GM12891 (cell line): ENCODE measurements around the gene SEPHS2.

ENCODE experiments used
- PAX5 ChIP-seq: IDR thresholded peaks from 2 replicates; pipeline ENCODE4 v1.6.1; 2011; ENCODE audit warnings: low read length, moderate library complexity, mild to moderate bottlenecking; ENCODE audit not compliant: insufficient read depth, severe bottlenecking
- POLR2A ChIP-seq: IDR thresholded peaks from 2 replicates; pipeline ENCODE4 v1.6.1; 2011; ENCODE audit warnings: low read depth, low read length, control low read depth
- POLR2AphosphoS5 ChIP-seq: IDR thresholded peaks from 2 replicates; pipeline ENCODE4 v1.6.1; 2011; ENCODE audit warnings: low read depth, low read length, control low read depth
- POU2F2 ChIP-seq: IDR thresholded peaks from 2 replicates; pipeline ENCODE4 v1.6.1; 2011; ENCODE audit warnings: low read depth, mild to moderate bottlenecking, control low read depth, low read length, moderate library complexity
- SPI1 ChIP-seq: IDR thresholded peaks from 2 replicates; pipeline ENCODE4 v1.6.1; 2011; ENCODE audit warnings: low read depth, low read length, control low read depth
- TAF1 ChIP-seq: IDR thresholded peaks from 2 replicates; pipeline ENCODE4 v1.6.1; 2011; ENCODE audit warnings: low read depth, low read length, control low read depth

DNA sequence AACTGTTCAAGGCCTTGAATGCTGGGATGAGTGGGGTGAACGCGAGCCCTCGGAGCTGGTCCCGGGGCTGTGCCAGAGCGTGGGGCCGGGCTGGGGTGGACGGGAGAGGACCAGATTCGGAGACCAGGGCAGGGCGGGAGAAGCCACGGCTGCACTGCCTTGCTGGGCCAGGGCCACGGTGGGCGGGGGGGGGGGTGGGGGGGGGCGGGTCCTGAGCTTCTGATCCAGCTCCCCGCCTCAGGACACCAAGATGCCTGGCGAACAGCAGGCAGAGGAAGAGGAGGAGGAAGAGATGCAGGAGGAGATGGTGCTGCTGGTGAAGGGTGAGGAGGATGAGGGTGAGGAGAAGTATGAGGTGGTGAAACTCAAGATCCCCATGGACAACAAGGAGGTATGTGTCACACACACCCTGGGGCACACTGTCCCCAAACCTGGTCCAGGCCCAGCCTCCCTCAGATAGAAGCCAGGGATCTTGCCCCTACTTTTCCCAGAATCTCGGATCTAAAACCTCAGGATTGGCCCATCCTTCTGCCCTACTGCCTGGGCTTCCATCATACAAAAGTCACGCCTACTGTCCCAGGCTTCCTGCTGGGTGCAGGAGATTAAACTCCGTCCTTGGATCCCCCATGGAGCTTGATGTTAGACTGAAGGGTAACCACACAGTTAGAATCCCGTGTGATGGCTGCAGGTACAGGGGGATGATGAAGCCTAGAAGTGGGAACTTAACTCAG is 37.7 kb downstream of the SEPHS2 start:
- no peak for TF ChIP-seq POLR2A
- no peak for TF ChIP-seq POLR2AphosphoS5
- TF ChIP-seq SPI1: no peak
- no peak for TF ChIP-seq TAF1
- no peak for TF ChIP-seq PAX5
- no peak for TF ChIP-seq POU2F2
